Progenitor cell of endocrine pancreas (in vitro differentiated cells): ENCODE results near the gene SH3BP1. TPM values are rescaled to one million over a fixed set of nuclear protein-coding genes. Genes with fewer than 3 reads are reported as not detected.
A peak's percentile ranks its signal among the peaks of the same experiment; 100 is the strongest.

Experiments
- DNase-seq: peaks from one replicate; pipeline ENCODE4 v3.0.0; 2021; ENCODE audit warnings: low spot score; ENCODE audit not compliant: unreplicated experiment
- H3K27ac Mint-ChIP-seq: 2 replicates; pipeline ENCODE4 v1.8.0; 2021; ENCODE audit warnings: mild to moderate bottlenecking, moderate library complexity, mixed read lengths
- H3K27me3 Mint-ChIP-seq: 2 replicates; pipeline ENCODE4 v1.8.0; 2021; ENCODE audit warnings: mixed read lengths
- H3K36me3 Mint-ChIP-seq: 2 replicates; pipeline ENCODE4 v1.8.0; 2022; ENCODE audit warnings: mixed read lengths; ENCODE audit not compliant: insufficient read depth
- H3K4me1 Mint-ChIP-seq: 2 replicates; pipeline ENCODE4 v1.8.0; 2021; ENCODE audit warnings: low read depth, mixed read lengths
- H3K4me3 Mint-ChIP-seq: 2 replicates; pipeline ENCODE4 v1.8.0; 2021; ENCODE audit warnings: low read depth, mild to moderate bottlenecking, moderate library complexity, mixed read lengths
- H3K9me3 Mint-ChIP-seq: 2 replicates; pipeline ENCODE4 v1.8.0; 2021; ENCODE audit warnings: low read depth, mixed read lengths
- CTCF ChIP-seq: fragments of 200-600 bp; sonication (generic); IDR thresholded peaks from one replicate; pipeline ENCODE4 v1.5.0; 2021; ENCODE audit warnings: antibody characterized with exemption, mild to moderate bottlenecking; ENCODE audit not compliant: unreplicated experiment
- total RNA-seq: library from RNA; stranded (reverse); gene quantifications from 2 replicates; pipeline ENCODE4 v1.2.1, GENCODE V29; 2021

SH3BP1 gene
- total RNA-seq, 1 donor from 2014 or later, result 27.4 TPM

- Mint-ChIP-seq H3K27me3 (peaks cover 17% of the 10 kb centered on the region), H3K4me3 (no peak overlapping the region), H3K36me3 (no peaks in the 10 kb centered on the region), H3K4me1 (peaks cover 1% of the 10 kb centered on the region), H3K9me3 (no peaks in the 10 kb centered on the region), H3K27ac (no peak overlapping the region)
- DNase-seq, result no peak
- no peak for TF ChIP-seq CTCF
Measured at GRCh38 chr22:37675930-37676735, 36.7 kb downstream of the SH3BP1 start.

GRCh38 chr22:37676736-37677492, 37.4 kb downstream of the SH3BP1 start:
- H3K9me3 Mint-ChIP-seq, result no peaks in the 10 kb centered on the region

GRCh38 chr22:37677493-37677974, 38.1 kb downstream of the SH3BP1 start:
- H3K27me3 Mint-ChIP-seq, result peaks cover 17% of the 10 kb centered on the region
- H3K27ac Mint-ChIP-seq, result no peak overlapping the region

More at GRCh38 chr22:37676736-37677492, 37.4 kb downstream of the SH3BP1 start:
- H3K27me3 Mint-ChIP-seq, result peaks cover 17% of the 10 kb centered on the region
- no peak overlapping the region for H3K27ac Mint-ChIP-seq
- no peak for TF ChIP-seq CTCF
- H3K4me3 Mint-ChIP-seq, result peak overlapping the region; percentile 33
- no peaks in the 10 kb centered on the region for H3K36me3 Mint-ChIP-seq
- DNase-seq, result peak; percentile 33
- peaks cover 1% of the 10 kb centered on the region for H3K4me1 Mint-ChIP-seq

GRCh38 chr22:37678372-37678771, 38.9 kb downstream of the SH3BP1 start:
- H3K4me1 Mint-ChIP-seq, result peaks cover 1% of the 10 kb centered on the region
- no peaks in the 10 kb centered on the region for H3K9me3 Mint-ChIP-seq
- no peak for DNase-seq
- H3K4me3 Mint-ChIP-seq, result no peak overlapping the region
- H3K27ac Mint-ChIP-seq, result no peak overlapping the region
- peaks cover 17% of the 10 kb centered on the region for H3K27me3 Mint-ChIP-seq
- H3K36me3 Mint-ChIP-seq, result no peaks in the 10 kb centered on the region
- TF ChIP-seq CTCF, result no peak

More at GRCh38 chr22:37677493-37677974, 38.1 kb downstream of the SH3BP1 start:
- Mint-ChIP-seq H3K9me3 (no peaks in the 10 kb centered on the region), H3K4me3 (peak overlapping the region; percentile 9), H3K36me3 (no peaks in the 10 kb centered on the region), H3K4me1 (peaks cover 1% of the 10 kb centered on the region)
- TF ChIP-seq CTCF, result no peak
- DNase-seq, result no peak

GRCh38 chr22:37679670-37680069, 40.2 kb downstream of the SH3BP1 start:
- TF ChIP-seq CTCF, result no peak
- Mint-ChIP-seq H3K36me3 (no peaks in the 10 kb centered on the region), H3K4me1 (peaks cover 1% of the 10 kb centered on the region), H3K27me3 (peaks cover 17% of the 10 kb centered on the region), H3K4me3 (no peak overlapping the region), H3K9me3 (no peaks in the 10 kb centered on the region), H3K27ac (no peak overlapping the region)
- DNase-seq, result no peak
